GM12874 (cell line): ENCODE measurements around the gene CACNA2D4.

ENCODE experiments used
- TF ChIP-seq, protein P1 (sequence below): IDR thresholded peaks from 2 replicates; pipeline ENCODE4 v1.5.1; 2011; ENCODE audit warnings: low read depth, mild to moderate bottlenecking, control low read depth, low read length, moderate library complexity; ENCODE audit not compliant: insufficient read depth

CACNA2D4 gene

DNA sequence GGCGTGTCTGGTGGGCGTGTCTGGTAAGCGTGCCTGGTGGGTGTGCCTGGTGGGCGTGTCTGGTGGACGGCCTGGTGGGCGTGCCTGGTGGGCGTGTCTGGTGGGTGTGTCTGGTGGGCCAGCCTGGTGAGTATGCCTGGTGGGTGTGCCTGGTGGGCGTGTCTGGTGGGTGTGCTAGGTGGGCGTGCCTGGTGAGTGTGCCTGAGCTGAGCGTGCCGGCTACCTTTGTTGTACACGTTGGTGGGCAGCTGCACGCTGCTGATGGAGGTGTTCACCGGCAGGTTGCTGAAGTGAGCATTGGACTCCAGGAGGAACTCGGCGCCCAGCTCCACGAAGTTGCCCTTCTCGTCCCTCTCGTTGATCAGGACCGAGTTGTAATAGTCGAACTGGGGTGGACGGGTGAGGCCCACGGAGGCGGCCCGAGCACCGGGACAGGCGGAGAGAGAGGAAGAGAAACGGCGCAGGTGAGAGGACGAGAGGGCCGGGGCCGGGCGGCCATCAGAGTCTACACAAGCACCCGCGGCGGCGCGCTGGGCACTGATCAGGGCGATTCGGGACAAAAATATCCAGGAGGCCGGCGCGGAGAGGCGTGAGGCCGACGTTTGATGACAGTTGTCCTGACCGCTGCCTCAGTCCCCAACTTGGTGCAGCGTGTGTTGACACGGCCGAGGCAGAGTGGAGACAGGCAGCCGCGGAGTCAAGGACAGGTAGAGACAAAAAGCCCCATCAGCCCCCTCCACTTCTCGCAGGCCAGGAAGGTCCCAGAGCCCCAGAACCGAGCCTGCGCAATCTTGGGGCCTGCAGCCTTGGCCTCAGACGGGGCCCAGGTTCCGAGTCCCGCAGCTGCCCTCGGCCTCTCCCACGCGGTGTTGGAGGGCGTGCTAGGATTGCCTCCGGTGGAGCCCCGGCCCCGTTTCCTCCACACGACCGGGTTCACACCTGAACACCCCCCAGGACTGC, 10.5 kb downstream of the CACNA2D4 start:
- TF ChIP-seq, protein P1, sequence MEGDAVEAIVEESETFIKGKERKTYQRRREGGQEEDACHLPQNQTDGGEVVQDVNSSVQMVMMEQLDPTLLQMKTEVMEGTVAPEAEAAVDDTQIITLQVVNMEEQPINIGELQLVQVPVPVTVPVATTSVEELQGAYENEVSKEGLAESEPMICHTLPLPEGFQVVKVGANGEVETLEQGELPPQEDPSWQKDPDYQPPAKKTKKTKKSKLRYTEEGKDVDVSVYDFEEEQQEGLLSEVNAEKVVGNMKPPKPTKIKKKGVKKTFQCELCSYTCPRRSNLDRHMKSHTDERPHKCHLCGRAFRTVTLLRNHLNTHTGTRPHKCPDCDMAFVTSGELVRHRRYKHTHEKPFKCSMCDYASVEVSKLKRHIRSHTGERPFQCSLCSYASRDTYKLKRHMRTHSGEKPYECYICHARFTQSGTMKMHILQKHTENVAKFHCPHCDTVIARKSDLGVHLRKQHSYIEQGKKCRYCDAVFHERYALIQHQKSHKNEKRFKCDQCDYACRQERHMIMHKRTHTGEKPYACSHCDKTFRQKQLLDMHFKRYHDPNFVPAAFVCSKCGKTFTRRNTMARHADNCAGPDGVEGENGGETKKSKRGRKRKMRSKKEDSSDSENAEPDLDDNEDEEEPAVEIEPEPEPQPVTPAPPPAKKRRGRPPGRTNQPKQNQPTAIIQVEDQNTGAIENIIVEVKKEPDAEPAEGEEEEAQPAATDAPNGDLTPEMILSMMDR, result no peak

DNA sequence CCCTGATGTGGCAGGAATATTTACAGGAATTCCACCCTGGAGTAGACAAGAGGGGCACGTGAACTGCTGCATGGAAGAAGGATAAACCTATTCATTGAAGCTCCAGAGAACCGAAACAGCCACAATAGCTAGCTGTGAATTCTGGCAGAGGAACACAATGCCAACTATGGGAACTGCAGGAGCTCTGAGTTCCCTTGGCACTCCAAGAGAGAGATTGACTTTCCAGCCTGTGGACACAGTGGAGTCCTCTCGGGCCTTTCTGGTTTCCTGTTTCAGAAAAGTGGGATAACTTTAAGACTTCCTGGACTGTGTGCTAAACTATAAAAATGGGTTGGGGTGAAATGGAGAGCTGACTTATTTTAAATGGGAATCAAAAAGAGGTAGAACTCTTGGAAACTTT, 11.9 kb downstream of the CACNA2D4 start:
- TF ChIP-seq, protein P1, result no peak

DNA sequence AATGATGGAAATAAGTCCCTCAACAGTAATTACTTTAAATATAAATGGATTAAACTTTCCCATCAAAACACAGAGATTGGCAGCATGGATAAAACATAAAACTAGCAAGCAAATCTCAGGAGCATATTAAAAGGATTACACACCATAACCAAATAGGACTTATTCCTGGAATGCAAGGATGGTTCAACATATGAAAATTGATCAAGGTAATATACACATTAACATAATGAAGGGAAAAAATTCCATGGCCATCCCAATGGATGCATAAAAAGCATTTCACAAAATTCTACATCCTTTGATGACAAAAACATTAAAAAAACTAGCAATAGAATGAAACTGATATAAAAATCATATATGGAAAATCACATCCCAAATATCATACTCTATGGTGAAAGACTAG, 13.6 kb downstream of the CACNA2D4 start:
- TF ChIP-seq, protein P1, result no peak

DNA sequence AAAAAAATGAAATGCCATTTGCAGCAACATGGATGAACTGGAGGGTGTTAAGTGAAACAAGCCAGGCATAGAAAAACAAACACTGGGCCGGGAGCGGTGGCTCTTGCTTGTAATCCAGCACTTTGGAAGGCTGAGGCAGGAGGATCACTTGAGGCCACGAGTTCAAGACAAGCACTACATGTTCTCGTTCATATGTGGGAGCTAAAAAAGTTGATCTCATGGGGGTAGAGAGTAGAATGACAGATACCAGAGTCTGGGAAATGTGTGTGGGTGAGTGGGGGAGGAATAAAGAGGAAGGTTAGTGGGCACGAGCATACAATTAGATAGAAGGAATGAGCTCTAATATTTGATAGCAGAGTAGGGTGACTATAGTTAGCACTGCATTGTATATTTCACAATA, 21.5 kb downstream of the CACNA2D4 start:
- TF ChIP-seq, protein P1, result no peak

DNA sequence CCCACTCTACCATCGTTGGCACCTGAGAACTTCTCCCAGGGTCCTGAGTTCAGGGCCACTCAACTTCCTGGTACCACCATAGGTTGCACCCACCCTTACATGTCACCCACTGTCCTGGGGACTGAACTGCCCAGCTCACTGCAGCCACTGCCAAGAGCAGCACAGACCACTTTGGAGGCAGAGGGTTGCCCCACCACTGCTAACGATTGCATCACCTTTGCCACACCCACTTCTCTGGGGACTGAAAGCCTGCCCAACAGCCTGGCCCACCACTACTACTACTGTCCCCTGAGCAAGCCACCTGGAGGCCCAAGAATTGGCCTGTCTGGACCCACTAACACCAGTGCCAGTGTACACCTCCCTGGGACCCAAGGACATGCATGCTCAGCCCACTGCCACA, 27.6 kb downstream of the CACNA2D4 start:
- TF ChIP-seq, protein P1, result no peak

DNA sequence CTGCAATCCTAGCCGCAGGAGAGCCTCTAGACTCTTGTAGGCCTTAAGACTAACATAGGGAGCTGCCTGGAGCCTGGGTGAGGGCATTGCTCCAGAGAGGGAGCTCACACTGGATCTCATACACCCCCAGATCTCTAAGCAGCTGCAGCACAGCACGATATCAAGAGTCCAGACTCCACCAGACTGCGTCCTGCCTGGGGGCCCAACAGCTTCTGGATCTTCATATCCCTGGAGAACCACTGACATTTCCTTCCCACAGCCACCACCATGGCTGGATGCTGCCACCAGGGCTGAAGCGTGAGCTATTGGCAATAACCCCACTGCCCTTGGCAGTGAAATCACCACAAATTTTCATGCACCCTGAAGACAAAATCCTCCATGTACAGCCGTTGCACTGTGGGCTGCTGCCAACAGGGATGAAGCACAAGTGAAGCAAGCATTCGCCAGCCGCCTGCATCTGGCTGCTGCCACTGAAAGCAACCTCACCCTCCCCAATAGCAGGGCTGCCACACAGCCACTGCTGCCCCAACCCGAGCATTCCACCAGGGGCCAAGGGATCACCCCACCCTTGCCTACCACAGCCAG, 28.2 kb downstream of the CACNA2D4 start:
- TF ChIP-seq, protein P1, result no peak

DNA sequence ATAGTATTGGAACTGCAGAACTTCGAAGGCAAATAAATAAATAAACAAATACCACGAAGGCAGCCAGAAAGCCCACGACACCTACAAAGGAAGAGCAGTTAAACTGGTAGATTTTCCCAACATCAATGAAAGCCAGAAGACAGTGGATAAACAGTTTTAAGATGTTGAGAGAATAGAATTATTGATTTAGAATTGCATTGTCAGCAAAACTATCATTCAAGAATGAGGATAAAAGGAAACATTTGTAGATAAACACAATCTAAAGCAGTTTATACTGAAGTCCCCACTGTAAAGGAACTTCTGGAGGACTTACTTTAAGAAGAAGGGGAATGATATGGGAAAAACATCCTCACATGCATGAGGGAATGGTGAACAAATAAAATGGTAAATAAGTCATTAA, 29.5 kb downstream of the CACNA2D4 start:
- TF ChIP-seq, protein P1, result no peak
